H1 (cell line): Measurements from ENCODE around the gene CERKL. TPM values are rescaled to one million over a fixed set of nuclear protein-coding genes. Genes with fewer than 3 reads are reported as not detected.

Experiments
- CTCF ChIA-PET: fragments of 300-600 bp; sonication (Branson Sonifier 250); formaldehyde crosslinking; loops from one replicate; lab custom pipeline; 2021; ENCODE audit not compliant: partially characterized antibody; lab: Charles Lee
- POLR2A ChIA-PET: fragments of 300-600 bp; sonication (Branson Sonifier 250); formaldehyde crosslinking; loops from one replicate; lab custom pipeline; 2021; ENCODE audit warnings: inconsistent platforms; ENCODE audit not compliant: partially characterized antibody; lab: Charles Lee
- DNase-seq, 2 experiments: peaks; one replicate each; pipeline versions ENCODE4 v3.0.0 to v3.0.0-alpha.2; 2010 to 2022; ENCODE audit warnings: low spot score in 2 of 2, low read depth in 1 of 2, mixed read lengths in 1 of 2
- FAIRE-seq: peaks from 2 replicates; lab custom pipeline; 2011; peaks lifted over from hg19 to GRCh38; lab: Jason Lieb, UNC
- H2AFZ ChIP-seq: 2 replicates; pipeline ENCODE4 v1.8.1; 2012; ENCODE audit warnings: low read length, inconsistent platforms
- H2AK5ac ChIP-seq: 2 replicates; pipeline ENCODE4 v1.6.1; 2013; ENCODE audit warnings: low read depth, low read length
- H2BK120ac ChIP-seq: replicated peaks from 2 replicates; pipeline ENCODE3; 2013; ENCODE audit warnings: low read depth, low read length, inconsistent platforms
- H2BK12ac ChIP-seq: 2 replicates; pipeline ENCODE4 v1.6.1; 2013; ENCODE audit warnings: low read depth, low read length
- H2BK15ac ChIP-seq: 2 replicates; pipeline ENCODE4 v1.6.1; 2013; ENCODE audit warnings: low read length
- H2BK20ac ChIP-seq: 2 replicates; pipeline ENCODE4 v1.6.1; 2013; ENCODE audit warnings: low read length
- H2BK5ac ChIP-seq: 2 replicates; pipeline ENCODE4 v1.6.1; 2013; ENCODE audit warnings: low read depth, low read length
- H3K14ac ChIP-seq: 2 replicates; pipeline ENCODE4 v1.6.1; 2013; ENCODE audit warnings: inconsistent platforms; ENCODE audit not compliant: insufficient read length
- H3K18ac ChIP-seq: 2 replicates; pipeline ENCODE4 v1.6.1; 2013; ENCODE audit warnings: low read length; ENCODE audit errors: extremely low read depth
- H3K23ac ChIP-seq: 2 replicates; pipeline ENCODE4 v1.6.1; 2013; ENCODE audit warnings: inconsistent platforms; ENCODE audit not compliant: insufficient read length
- H3K23me2 ChIP-seq: 2 replicates; pipeline ENCODE4 v1.6.1; 2013; ENCODE audit warnings: low read depth, low read length
- H3K27ac ChIP-seq: 2 replicates; pipeline ENCODE4 v1.6.1; 2011; ENCODE audit warnings: low read depth, low read length, inconsistent platforms
- H3K27me3 ChIP-seq, 4 experiments: replicated peaks in 1 of 4; 1 replicate in 1 of 4; 2 replicates in 3 of 4; pipeline versions ENCODE4 v1.6.1 to v1.8.1; 2011 to 2013; ENCODE audit warnings: low read length in 3 of 4, mild to moderate bottlenecking in 3 of 4, inconsistent platforms in 2 of 4, mixed read lengths in 2 of 4, moderate library complexity in 1 of 4; ENCODE audit not compliant: control insufficient read depth in 3 of 4, insufficient read depth in 3 of 4; ENCODE audit errors: extremely low read depth in 1 of 4
- H3K36me3 ChIP-seq, 4 experiments: 2 replicates each; pipeline versions ENCODE4 v1.6.1 to v1.8.1; 2011 to 2013; ENCODE audit warnings: mild to moderate bottlenecking in 4 of 4, low read length in 3 of 4, moderate library complexity in 2 of 4, control low read depth in 1 of 4, inconsistent platforms in 1 of 4; ENCODE audit not compliant: insufficient read depth in 4 of 4, control insufficient read depth in 2 of 4
- H3K4ac ChIP-seq: replicated peaks from 2 replicates; pipeline ENCODE3; 2013; ENCODE audit warnings: low read length, low read depth, mixed read lengths, inconsistent platforms; ENCODE audit not compliant: insufficient read length
- H3K4me1 ChIP-seq, 4 experiments: replicated peaks in 1 of 4; 1 replicate in 1 of 4; 2 replicates in 3 of 4; pipeline versions ENCODE4 v1.6.1 to v1.8.1; 2011 to 2013; ENCODE audit warnings: low read length in 3 of 4, inconsistent platforms in 2 of 4, mixed read lengths in 1 of 4; ENCODE audit not compliant: insufficient read depth in 4 of 4, control insufficient read depth in 3 of 4
- H3K4me2 ChIP-seq, 2 experiments: 2 replicates each; pipeline versions ENCODE4 v1.6.1 to v1.8.1; 2011 to 2013; ENCODE audit warnings: low read depth in 2 of 2, low read length in 2 of 2, control low read depth in 1 of 2, inconsistent platforms in 1 of 2, mild to moderate bottlenecking in 1 of 2; ENCODE audit not compliant: insufficient read depth in 1 of 2
- H3K4me3 ChIP-seq, 4 experiments: fragments of 200-600, 300-600 bp in 1 of 4; sonication (generic), shearing (Covaris generic), sonication (Bioruptor Twin) in 1 of 4; 2 replicates each; pipeline versions ENCODE4 v1.5.1 to v1.8.1; 2011 to 2016; ENCODE audit warnings: low read length in 4 of 4, low read depth in 3 of 4, control low read depth in 2 of 4, inconsistent platforms in 2 of 4, mild to moderate bottlenecking in 2 of 4, mixed read lengths in 1 of 4, moderate library complexity in 1 of 4; ENCODE audit not compliant: insufficient read depth in 2 of 4; ENCODE audit errors: extremely low read depth in 1 of 4
- H3K56ac ChIP-seq: replicated peaks from 2 replicates; pipeline ENCODE3; 2013; ENCODE audit warnings: low read depth, mild to moderate bottlenecking, mixed read lengths, low read length, inconsistent platforms; ENCODE audit not compliant: insufficient read length
- H3K79me1 ChIP-seq: 2 replicates; pipeline ENCODE4 v1.6.1; 2013; ENCODE audit warnings: low read depth, low read length, control low read depth
- H3K79me2 ChIP-seq, 2 experiments: 2 replicates each; pipeline versions ENCODE4 v1.6.1 to v1.8.1; 2012 to 2013; ENCODE audit warnings: low read length in 2 of 2, mild to moderate bottlenecking in 2 of 2, inconsistent platforms in 1 of 2; ENCODE audit not compliant: insufficient read depth in 2 of 2, control insufficient read depth in 1 of 2
- H3K9ac ChIP-seq, 4 experiments: replicated peaks in 1 of 4; 1 replicate in 1 of 4; 2 replicates in 3 of 4; pipeline versions ENCODE4 v1.6.1 to v1.8.1; 2011 to 2013; ENCODE audit warnings: low read depth in 3 of 4, low read length in 3 of 4, control low read depth in 2 of 4, mild to moderate bottlenecking in 2 of 4, moderate library complexity in 2 of 4, inconsistent platforms in 1 of 4; ENCODE audit errors: extremely low read depth in 1 of 4
- H3K9me3 ChIP-seq, 2 experiments: 2 replicates each; pipeline versions ENCODE4 v1.6.1 to v1.8.1; 2012 to 2013; ENCODE audit warnings: mild to moderate bottlenecking in 2 of 2, moderate library complexity in 2 of 2, control low read depth in 1 of 2, inconsistent platforms in 1 of 2, low read depth in 1 of 2, low read length in 1 of 2, mixed read lengths in 1 of 2; ENCODE audit not compliant: insufficient read depth in 2 of 2
- H4K20me1 ChIP-seq, 2 experiments: replicated peaks in 1 of 2; 2 replicates each; pipeline versions ENCODE3 to v1.8.1; 2011 to 2013; ENCODE audit warnings: inconsistent platforms in 2 of 2, low read length in 2 of 2, mild to moderate bottlenecking in 1 of 2; ENCODE audit not compliant: insufficient read depth in 2 of 2, control insufficient read depth in 1 of 2
- H4K5ac ChIP-seq: 2 replicates; pipeline ENCODE4 v1.6.1; 2013; ENCODE audit warnings: low read length, low read depth, mixed read lengths, inconsistent platforms; ENCODE audit not compliant: insufficient read length
- H4K8ac ChIP-seq: 2 replicates; pipeline ENCODE4 v1.8.0; 2013; ENCODE audit warnings: mild to moderate bottlenecking, moderate library complexity, low read length, inconsistent platforms; ENCODE audit not compliant: insufficient read depth; ENCODE audit errors: extremely low read depth
- H4K91ac ChIP-seq: replicated peaks from 2 replicates; pipeline ENCODE3; 2013; ENCODE audit warnings: low read length, mixed read lengths, inconsistent platforms; ENCODE audit not compliant: insufficient read length
- CBX5 ChIP-seq: fragments of 300-800, 300-1000 bp; sonication (generic); IDR thresholded peaks from 2 replicates; pipeline ENCODE4 v1.7.1; 2016; ENCODE audit warnings: antibody characterized with exemption, low read length, low read depth
- EZH2 ChIP-seq: fragments of 200-600 bp; sonication (generic); IDR thresholded peaks from 2 replicates; pipeline ENCODE4 v1.7.1; 2012; ENCODE audit warnings: low read depth, mild to moderate bottlenecking, moderate library complexity, low read length, inconsistent platforms; ENCODE audit not compliant: severe bottlenecking
- KDM5A ChIP-seq: fragments of 200-600 bp; IDR thresholded peaks from 2 replicates; pipeline ENCODE4 v1.7.1; 2012; ENCODE audit warnings: mild to moderate bottlenecking, low read length, inconsistent platforms, mixed read lengths
- SIN3A ChIP-seq, 2 experiments: IDR thresholded peaks in 1 of 2; conservative IDR thresholded peaks in 1 of 2; 2 replicates each; pipeline ENCODE4 v1.6.1; 2011 to 2012; ENCODE audit warnings: low read length in 2 of 2, improper control_type of control experiment in 1 of 2, low read depth in 1 of 2, mild to moderate bottlenecking in 1 of 2
- SUZ12 ChIP-seq: fragments of 200-600 bp; sonication (generic); IDR thresholded peaks from 2 replicates; pipeline ENCODE4 v1.6.1; 2012; ENCODE audit warnings: mild to moderate bottlenecking, inconsistent platforms, low read length, moderate library complexity, mixed read lengths
- YY1 ChIP-seq: IDR thresholded peaks from 2 replicates; pipeline ENCODE4 v1.6.1; 2011; ENCODE audit warnings: low read depth, mild to moderate bottlenecking, low read length
- WGBS, 2 experiments: shearing (Covaris generic) in 1 of 2; methylation state at CpG; one replicate each; pipeline versions ENCODE4 v1.1.6 to v1.1.7; 2013 to 2015; ENCODE audit warnings: low lambda C conversion rate in 2 of 2, mixed read lengths in 2 of 2, inconsistent platforms in 1 of 2, low coverage in 1 of 2, missing lambda C conversion rate in 1 of 2; ENCODE audit not compliant: insufficient replicate concordance in 2 of 2, insufficient coverage in 1 of 2, insufficient read length in 1 of 2; ENCODE audit errors: extremely low coverage in 1 of 2, missing lambda C conversion rate in 1 of 2; 5-methylcytosine and 5-hydroxymethylcytosine counted together
- polyA plus RNA-seq, 7 experiments: library from polyadenylated mRNA; depleted of rRNA in 3 of 7; stranded (reverse) in 5 of 7; unstranded in 2 of 7; fragments of >200 nt in 5 of 7; fragments of 200-250 nt in 2 of 7; gene quantifications; 1 replicate in 5 of 7; 2 replicates in 1 of 7; 4 replicates in 1 of 7; pipeline versions ENCODE4 v1.2.1 to v1.2.3, GENCODE V29; 2011 to 2013; ENCODE audit warnings: missing spikeins in 2 of 7, mixed read lengths in 2 of 7
- total RNA-seq: library from RNA; stranded (reverse); fragmentation: NEBNext Ultra II Directional; extraction: Animal tissue kit (Norgen Biotek cat#: 25700); gene quantifications from 2 replicates; pipeline ENCODE4 v1.2.1, GENCODE V29; 2021

The CERKL gene
- total and polyA plus RNA-seq, 2 of the 8 experiments (the other 6 are each of a cell fraction or from before 2014, with no cell fraction given) = 0.05 TPM; not detected in 1

- no peak overlapping the region for H3K18ac ChIP-seq
- H3K4ac ChIP-seq = no peak overlapping the region
- no peak overlapping the region for H4K8ac ChIP-seq
- no peak overlapping the region for H3K27ac ChIP-seq
- POLR2A ChIA-PET = interaction anchor here (0.6 to 1.4 kb wide), 2 partner anchors 27 to 36 kb away, joined by 3 read pairs; no protein-coding TSS in a partner anchor
- H3K27me3 ChIP-seq = peaks cover 51 to 75% (median 63%) of the 10 kb centered on the region in 4 experiments
- H3K9me3 ChIP-seq = no peaks in the 10 kb centered on the region
- H2BK12ac ChIP-seq = peak overlapping the region; percentile 88; the same call in 1 of the 2 replicates
- H3K36me3 ChIP-seq = no peaks in the 10 kb centered on the region
- peak overlapping the region; percentile 97; the same call in 1 of the 2 replicates for H2AK5ac ChIP-seq
- no peak overlapping the region for H2BK15ac ChIP-seq
- no peak overlapping the region for H3K14ac ChIP-seq
- no peak overlapping the region for H2BK20ac ChIP-seq
- peaks cover 15 to 40% (median 21%) of the 10 kb centered on the region in 4 experiments for H3K4me1 ChIP-seq
- no peak overlapping the region for H4K91ac ChIP-seq
- peak overlapping the region in 1 of 4 experiments; percentile 1; a peak in 2 of 8 replicates for H3K4me3 ChIP-seq
- H3K56ac ChIP-seq = no peak overlapping the region
- no peak overlapping the region for H2AFZ ChIP-seq
- CTCF ChIA-PET = interaction anchor here (1.2 to 3.6 kb wide), 2 partner anchors 12 to 28 kb away, joined by 3 to 16 read pairs; partner anchors contain the start of gene CERKL
- peaks cover 13 to 27% of the 10 kb centered on the region in 2 experiments for H4K20me1 ChIP-seq
- peak; percentile 63 for FAIRE-seq
- no peak overlapping the region for H4K5ac ChIP-seq
- no peaks in the 10 kb centered on the region for H3K79me2 ChIP-seq
- H3K23ac ChIP-seq = no peak overlapping the region
- H3K79me1 ChIP-seq = no peaks in the 10 kb centered on the region
- 20% methylated on average over 21 of the region's 21 CpGs; no CpG with 5 or more reads in 1 of the 2 experiments for WGBS, 2 experiments
- H2BK5ac ChIP-seq = no peak overlapping the region
- peak overlapping the region; percentile 87 to 100 for H3K4me2 ChIP-seq
- TF ChIP-seq CBX5 (no peak), SUZ12 (peak; percentile 75), YY1 (no peak), EZH2 (peak; percentile 52), KDM5A (no peak), SIN3A (conservative IDR thresholded peaks at IDR 0.05 in 1 of 2, IDR thresholded peaks at IDR 0.05 in 1 of 2; ENCODE audit: low read depth in 1 of 2, low read length in 2 of 2) (peak in 1 of 2 experiments; percentile 62; a peak in 1 of 4 replicates)
- H2BK120ac ChIP-seq = no peak overlapping the region
- H3K23me2 ChIP-seq = peaks cover 14% of the 10 kb centered on the region; the same call in 1 of the 2 replicates
- DNase-seq = peak in 1 of 2 experiments; percentile 53
- H3K9ac ChIP-seq = no peak overlapping the region
Measured at GRCh38 chr2:181685150-181685688, 28.3 kb upstream of the CERKL start.
